GM19240 (cell line): ENCODE data around the gene TTC28.
A peak's percentile ranks its signal among the peaks of the same experiment; 100 is the strongest.

Experiments
- DNase-seq: peaks from one replicate; pipeline ENCODE4 v3.0.0; 2011; ENCODE audit warnings: low spot score; ENCODE audit not compliant: insufficient read length

Gene TTC28

GRCh38 chr22:28410050-28410816 lies 269.4 kb downstream of the TTC28 start:
- no peak for DNase-seq

GRCh38 chr22:28408709-28409108 lies 270.9 kb downstream of the TTC28 start:
- DNase-seq = no peak

- no peak for DNase-seq
Measured at GRCh38 chr22:28407645-28408044, 272.0 kb downstream of the TTC28 start.

- no peak for DNase-seq
Measured at GRCh38 chr22:28406246-28406645, 273.4 kb downstream of the TTC28 start.

GRCh38 chr22:28405588-28405987 lies 274.1 kb downstream of the TTC28 start:
- DNase-seq = no peak

- DNase-seq = peak; percentile 5
Measured at GRCh38 chr22:28402539-28402938, 277.1 kb downstream of the TTC28 start.

- DNase-seq = no peak
Measured at GRCh38 chr22:28402060-28402459, 277.6 kb downstream of the TTC28 start.

GRCh38 chr22:28398981-28399380 lies 280.7 kb downstream of the TTC28 start:
- DNase-seq = no peak

GRCh38 chr22:28398355-28398754 lies 281.3 kb downstream of the TTC28 start:
- no peak for DNase-seq

GRCh38 chr22:28397306-28397705 lies 282.3 kb downstream of the TTC28 start:
- DNase-seq = no peak

- no peak for DNase-seq
Measured at GRCh38 chr22:28395920-28396753, 283.5 kb downstream of the TTC28 start.

- DNase-seq = no peak
Measured at GRCh38 chr22:28395520-28395919, 284.1 kb downstream of the TTC28 start.

- no peak for DNase-seq
Measured at GRCh38 chr22:28394513-28395110, 285.0 kb downstream of the TTC28 start.

- no peak for DNase-seq
Measured at GRCh38 chr22:28381429-28382167, 298.0 kb downstream of the TTC28 start.

- DNase-seq = no peak
Measured at GRCh38 chr22:28379951-28380350, 299.7 kb downstream of the TTC28 start.

- no peak for DNase-seq
Measured at GRCh38 chr22:28379075-28379779, 300.4 kb downstream of the TTC28 start.

- DNase-seq = no peak
Measured at GRCh38 chr22:28375761-28376534, 303.7 kb downstream of the TTC28 start.

- DNase-seq = no peak
Measured at GRCh38 chr22:28373831-28374230, 305.8 kb downstream of the TTC28 start.

- no peak for DNase-seq
Measured at GRCh38 chr22:28369854-28370253, 309.8 kb downstream of the TTC28 start.

GRCh38 chr22:28366856-28367255 lies 312.8 kb downstream of the TTC28 start:
- no peak for DNase-seq
